ENCODE results near the gene SF3B3. TPM values are rescaled to one million over a fixed set of nuclear protein-coding genes. Genes with fewer than 3 reads are reported as not detected.

Gene SF3B3
- total RNA-seq, 1 donor from 2014 or later: 463 TPM

DNA sequence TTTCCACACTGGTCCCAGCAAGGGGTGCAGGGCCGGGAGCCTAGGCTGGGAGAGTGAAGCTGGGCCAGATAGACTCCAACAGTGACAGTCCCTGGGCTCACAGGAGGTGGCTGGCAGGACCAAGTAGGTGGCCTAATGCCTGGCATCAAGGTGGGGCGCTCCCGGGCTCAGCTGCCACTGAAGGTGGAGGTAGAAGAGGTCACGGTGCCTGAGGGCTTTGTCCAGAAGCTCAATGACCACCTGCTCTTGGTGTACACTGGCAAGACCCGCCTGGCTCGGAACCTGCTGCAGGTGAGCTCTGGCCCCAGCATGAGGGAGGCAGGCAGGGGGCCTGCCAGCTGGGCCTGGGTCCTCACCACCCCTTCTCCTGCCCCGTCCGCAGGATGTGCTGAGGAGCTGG, 45.4 kb upstream of the SF3B3 start:
- ATAC-seq (ENCODE audit: low read depth) (no peak), DNase-seq (no peak)
- H3K36me3 Mint-ChIP-seq (ENCODE audit: low read depth): peaks cover 50% of the 10 kb centered on the region
- no peak overlapping the region for H3K27ac Mint-ChIP-seq
- ChIA-PET CTCF (no interaction called here), POLR2A (interaction anchor here (1.1 kb wide), 1 partner anchor 97 kb away, joined by 4 read pairs; no protein-coding TSS in a partner anchor)
- H3K27me3 Mint-ChIP-seq: no peaks in the 10 kb centered on the region
- TF ChIP-seq CTCF (IDR thresholded peaks at IDR 0.05): no peak
- no peaks in the 10 kb centered on the region for H3K9me3 Mint-ChIP-seq
- H3K4me1 Mint-ChIP-seq: peaks cover 5% of the 10 kb centered on the region
- intact Hi-C loops (cut with micrococcal nuclease): loop anchor here (5.0 kb wide), 1 partner anchor 96 kb away; no protein-coding TSS in a partner anchor
- no peak overlapping the region for H3K4me3 Mint-ChIP-seq

- ChIA-PET CTCF (no interaction called here), POLR2A (interaction anchor here (0.6 to 1.1 kb wide), 2 partner anchors 98 to 866 kb away, joined by 3 to 4 read pairs; no protein-coding TSS in a partner anchor)
- no peak overlapping the region for H3K4me3 Mint-ChIP-seq
- no peak for TF ChIP-seq CTCF (IDR thresholded peaks at IDR 0.05)
- ATAC-seq (ENCODE audit: low read depth): no peak
- peaks cover 54% of the 10 kb centered on the region for H3K36me3 Mint-ChIP-seq (ENCODE audit: low read depth)
- H3K27ac Mint-ChIP-seq: no peak overlapping the region
- intact Hi-C loops (cut with micrococcal nuclease): loop anchor here (5.0 kb wide), 1 partner anchor 97 kb away; no protein-coding TSS in a partner anchor
- no peak for DNase-seq
- no peaks in the 10 kb centered on the region for H3K9me3 Mint-ChIP-seq
- no peaks in the 10 kb centered on the region for H3K27me3 Mint-ChIP-seq
- peaks cover 5% of the 10 kb centered on the region for H3K4me1 Mint-ChIP-seq
Measured at GRCh38 chr16:70478912-70479341, 44.7 kb upstream of the SF3B3 start.

DNA sequence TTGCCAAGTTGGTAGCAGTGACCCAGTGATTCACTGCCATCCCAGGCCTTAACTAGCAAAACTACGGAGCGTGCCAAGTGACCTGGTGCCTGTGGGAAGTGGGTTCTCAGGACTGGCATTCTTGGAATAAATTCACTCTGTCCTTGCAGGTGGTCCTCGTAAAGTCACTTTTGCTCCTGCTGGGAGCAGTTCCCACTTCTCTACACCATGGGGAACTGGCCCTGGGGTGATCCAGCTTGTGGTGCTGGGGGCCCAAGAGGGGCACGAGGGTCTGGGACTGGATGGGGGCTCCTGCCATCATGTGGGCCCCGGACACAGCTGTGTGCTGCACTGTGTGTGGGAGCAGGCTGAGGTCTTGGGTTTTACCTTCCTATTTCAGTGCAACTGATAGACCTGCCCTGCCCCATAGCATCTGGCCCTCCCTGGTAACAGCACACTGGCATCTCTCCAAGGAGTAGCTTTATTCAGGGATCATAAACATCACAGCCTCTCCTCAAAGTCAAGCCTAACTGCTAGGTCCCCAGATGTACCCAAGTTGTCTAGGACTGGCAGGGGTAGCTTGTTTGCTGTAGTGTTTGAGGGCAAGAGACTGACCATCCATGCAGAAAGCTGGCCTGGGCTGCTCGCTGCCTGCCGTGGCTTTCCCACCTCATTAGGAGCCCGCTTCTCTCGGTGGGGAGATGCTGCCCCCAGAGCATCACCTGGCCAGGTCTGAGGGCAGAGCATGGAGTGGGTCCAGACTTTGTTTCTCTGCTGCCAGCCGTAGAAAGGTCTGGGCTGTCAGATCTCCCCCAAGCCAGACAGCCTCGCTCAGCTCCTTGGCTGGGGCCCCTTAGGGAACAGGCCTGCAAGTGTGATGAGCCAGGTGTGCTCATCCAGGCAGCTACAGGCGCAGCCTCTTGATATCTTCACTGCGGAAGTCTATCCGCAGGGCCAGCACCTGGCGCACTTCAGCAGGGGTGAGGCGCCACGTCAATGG, 43.2 kb upstream of the SF3B3 start:
- Mint-ChIP-seq H3K4me1 (peaks cover 5% of the 10 kb centered on the region), H3K27me3 (no peaks in the 10 kb centered on the region), H3K9me3 (no peaks in the 10 kb centered on the region), H3K27ac (no peak overlapping the region), H3K4me3 (no peak overlapping the region), H3K36me3 (ENCODE audit: low read depth) (peaks cover 58% of the 10 kb centered on the region)
- ChIA-PET CTCF (interaction anchor here (0.7 kb wide), 1 partner anchor 107 kb away, joined by 3 read pairs; no protein-coding TSS in a partner anchor), POLR2A (interaction anchor here (0.9 to 1.1 kb wide), 2 partner anchors 49 to 99 kb away, joined by 3 read pairs; no protein-coding TSS in a partner anchor)
- ATAC-seq (ENCODE audit: low read depth) (no peak), DNase-seq (no peak)
- intact Hi-C loops (cut with micrococcal nuclease): no loop called here
- no peak for TF ChIP-seq CTCF (IDR thresholded peaks at IDR 0.05)

DNA sequence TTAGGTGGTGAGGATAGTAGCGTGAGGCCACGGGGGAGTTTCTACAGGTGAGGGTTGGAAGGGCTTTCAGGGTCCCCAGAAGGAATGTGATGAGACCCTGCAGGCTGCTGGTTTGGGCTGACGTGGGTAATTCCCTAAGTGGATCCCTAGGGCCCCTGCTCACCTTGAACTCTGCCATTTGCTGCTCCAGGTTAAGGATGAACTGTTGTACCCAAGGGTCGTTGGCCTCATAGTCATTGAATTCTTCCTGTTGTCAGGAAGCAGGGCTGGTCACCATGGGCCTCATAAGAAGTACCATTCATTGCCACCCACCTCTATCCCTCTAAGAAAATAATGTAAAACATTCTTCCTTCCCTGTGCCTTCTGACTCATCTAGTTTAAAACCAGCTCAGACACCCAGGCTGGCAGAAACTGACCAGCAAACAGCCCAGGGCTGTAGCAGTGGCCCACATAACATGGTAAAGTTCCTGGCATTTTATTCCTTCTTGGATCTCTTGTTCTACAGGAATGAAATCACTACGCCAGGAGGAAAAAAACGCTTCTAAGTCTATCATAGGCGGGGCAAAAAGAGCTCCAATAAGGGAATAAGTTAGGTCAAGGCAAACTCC, 41.6 kb upstream of the SF3B3 start:
- TF ChIP-seq CTCF (IDR thresholded peaks at IDR 0.05): no peak
- ATAC-seq (ENCODE audit: low read depth) (no peak), DNase-seq (no peak)
- H3K4me1 Mint-ChIP-seq: no peaks in the 10 kb centered on the region
- POLR2A ChIA-PET: interaction anchor here (2.0 kb wide), 1 partner anchor 101 kb away, joined by 12 read pairs; no protein-coding TSS in a partner anchor
- intact Hi-C loops (cut with micrococcal nuclease): no loop called here
- peaks cover 62% of the 10 kb centered on the region for H3K36me3 Mint-ChIP-seq (ENCODE audit: low read depth)
- no peak overlapping the region for H3K27ac Mint-ChIP-seq
- no peak overlapping the region for H3K4me3 Mint-ChIP-seq
- no peaks in the 10 kb centered on the region for H3K9me3 Mint-ChIP-seq
- H3K27me3 Mint-ChIP-seq: no peaks in the 10 kb centered on the region
- CTCF ChIA-PET: no interaction called here

DNA sequence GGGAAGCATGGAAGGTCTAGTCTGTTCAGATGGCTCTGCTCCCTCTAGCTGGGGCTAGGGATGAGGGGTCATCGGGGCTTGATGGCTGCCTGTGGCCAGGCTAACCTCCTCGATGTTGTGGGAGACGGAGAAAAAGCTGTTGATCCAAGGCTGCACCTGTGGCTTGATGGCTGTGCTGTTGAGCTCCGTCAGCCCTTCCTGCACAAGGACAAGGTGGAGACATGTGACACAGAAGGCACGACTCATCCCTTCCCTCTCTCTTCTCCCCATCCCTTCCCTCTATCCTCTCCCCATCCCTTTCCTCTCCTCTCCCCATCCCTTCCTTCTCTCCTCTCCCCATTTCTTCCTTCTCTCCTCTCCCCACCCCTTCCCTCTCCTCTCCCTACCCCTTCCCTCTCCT, 41.0 kb upstream of the SF3B3 start:
- Mint-ChIP-seq H3K4me3 (no peak overlapping the region), H3K4me1 (no peaks in the 10 kb centered on the region), H3K27me3 (no peaks in the 10 kb centered on the region), H3K9me3 (no peaks in the 10 kb centered on the region), H3K27ac (no peak overlapping the region), H3K36me3 (ENCODE audit: low read depth) (peaks cover 59% of the 10 kb centered on the region)
- ChIA-PET POLR2A (interaction anchor here (2.0 kb wide), 1 partner anchor 102 kb away, joined by 12 read pairs; no protein-coding TSS in a partner anchor), CTCF (no interaction called here)
- no peak for ATAC-seq (ENCODE audit: low read depth)
- no peak for DNase-seq
- TF ChIP-seq CTCF (IDR thresholded peaks at IDR 0.05): no peak
- intact Hi-C loops (cut with micrococcal nuclease): no loop called here

All from activated B cell treated with CpG ODN at 0.5 μM for 24 hours (primary cell).